AG04450 (cell line): ENCODE data around the gene SHOC2. TPM values are rescaled to one million over a fixed set of nuclear protein-coding genes. Genes with fewer than 3 reads are reported as not detected.

ENCODE experiments used
- CTCF ChIA-PET: fragments of 300-600, 350-600 bp; formaldehyde crosslinking; extraction: SDS; loops from one replicate; lab custom pipeline; 2022; ENCODE audit warnings: antibody characterized with exemption, inconsistent platforms; lab: Charles Lee
- POLR2A ChIA-PET: fragments of 350-600 bp; formaldehyde crosslinking; extraction: SDS; loops from one replicate; lab custom pipeline; 2021; ENCODE audit warnings: antibody characterized with exemption, inconsistent platforms; lab: Yijun Ruan, JAX
- DNase-seq: peaks from one replicate; pipeline ENCODE4 v3.0.0-alpha.2; 2011; ENCODE audit warnings: low read depth, low spot score
- H3K27ac ChIP-seq: one replicate; pipeline ENCODE4 v1.5.1; 2012; ENCODE audit warnings: low read depth, low read length, control low read depth
- H3K27me3 ChIP-seq: one replicate; pipeline ENCODE4 v1.6.0; 2012; ENCODE audit warnings: low read length; ENCODE audit not compliant: control insufficient read depth, insufficient read depth
- H3K4me3 ChIP-seq: 2 replicates; pipeline ENCODE4 v1.5.1; 2011; ENCODE audit warnings: mild to moderate bottlenecking, low read depth, low read length, control low read depth
- H3K9me3 ChIP-seq: 2 replicates; pipeline ENCODE4 v1.5.1; 2012; ENCODE audit warnings: low read length; ENCODE audit not compliant: control insufficient read depth, insufficient read depth
- CTCF ChIP-seq: IDR thresholded peaks from 2 replicates; pipeline ENCODE4 v1.5.1; 2011; ENCODE audit warnings: low read depth, low read length, control low read depth, inconsistent platforms
- polyA plus RNA-seq: library from polyadenylated mRNA; depleted of rRNA; stranded (reverse); fragments of >200 nt; gene quantifications from 2 replicates; pipeline ENCODE4 v1.2.3, GENCODE V29; 2011

SHOC2 gene
- polyA plus RNA-seq, 1 experiment: 33.3 TPM

GRCh38 chr10:110927461-110927860, 8.1 kb downstream of the SHOC2 start:
- ChIA-PET POLR2A (no interaction called here), CTCF (interaction anchor here (1.1 to 2.1 kb wide), 4 partner anchors 8 to 256 kb away, joined by 3 to 7 read pairs (median 4); partner anchors contain the start of gene BBIP1)
- Histone ChIP-seq H3K4me3 (no peak overlapping the region), H3K27ac (no peak overlapping the region), H3K27me3 (no peaks in the 10 kb centered on the region), H3K9me3 (no peaks in the 10 kb centered on the region)
- no peak for TF ChIP-seq CTCF
- no peak for DNase-seq

- POLR2A ChIA-PET: interaction anchor here (1.0 kb wide), 1 partner anchor 13 kb away, joined by 3 read pairs; the partner anchor contains the start of gene BBIP1
- CTCF ChIA-PET: no interaction called here
- Histone ChIP-seq H3K27me3 (no peaks in the 10 kb centered on the region), H3K9me3 (no peaks in the 10 kb centered on the region), H3K4me3 (no peak overlapping the region), H3K27ac (no peak overlapping the region)
- no peak for TF ChIP-seq CTCF
- DNase-seq: no peak
Observed at GRCh38 chr10:110931769-110932381, 12.5 kb downstream of the SHOC2 start.

GRCh38 chr10:110932505-110933180, 13.2 kb downstream of the SHOC2 start:
- TF ChIP-seq CTCF: no peak
- no peaks in the 10 kb centered on the region for H3K9me3 ChIP-seq
- DNase-seq: no peak
- ChIA-PET CTCF (no interaction called here), POLR2A (no interaction called here)
- no peaks in the 10 kb centered on the region for H3K27me3 ChIP-seq
- H3K27ac ChIP-seq: no peak overlapping the region
- H3K4me3 ChIP-seq: no peak overlapping the region

- TF ChIP-seq CTCF: no peak
- H3K27me3 ChIP-seq: no peaks in the 10 kb centered on the region
- H3K9me3 ChIP-seq: no peaks in the 10 kb centered on the region
- no peak overlapping the region for H3K27ac ChIP-seq
- CTCF ChIA-PET: interaction anchor here (0.6 to 0.7 kb wide), 2 partner anchors 14 to 26 kb away, joined by 3 read pairs; no protein-coding TSS in a partner anchor
- H3K4me3 ChIP-seq: no peak overlapping the region
- no peak for DNase-seq
- POLR2A ChIA-PET: no interaction called here
Observed at GRCh38 chr10:110936757-110937156, 17.4 kb downstream of the SHOC2 start.

GRCh38 chr10:110939419-110939818, 20.0 kb downstream of the SHOC2 start:
- no peak for TF ChIP-seq CTCF
- DNase-seq: no peak
- CTCF ChIA-PET: no interaction called here
- no peak overlapping the region for H3K4me3 ChIP-seq
- no peaks in the 10 kb centered on the region for H3K27me3 ChIP-seq
- no peaks in the 10 kb centered on the region for H3K9me3 ChIP-seq
- no peak overlapping the region for H3K27ac ChIP-seq
- POLR2A ChIA-PET: no interaction called here
